H1 (cell line): ENCODE data around the gene RUFY4. TPM values are rescaled to one million over a fixed set of nuclear protein-coding genes. Genes with fewer than 3 reads are reported as not detected.

ENCODE experiments used
- CTCF ChIA-PET: fragments of 300-600 bp; sonication (Branson Sonifier 250); formaldehyde crosslinking; loops from one replicate; lab custom pipeline; 2021; ENCODE audit not compliant: partially characterized antibody; lab: Charles Lee
- POLR2A ChIA-PET: fragments of 300-600 bp; sonication (Branson Sonifier 250); formaldehyde crosslinking; loops from one replicate; lab custom pipeline; 2021; ENCODE audit warnings: inconsistent platforms; ENCODE audit not compliant: partially characterized antibody; lab: Charles Lee
- DNase-seq, 2 experiments: peaks; one replicate each; pipeline versions ENCODE4 v3.0.0 to v3.0.0-alpha.2; 2010 to 2022; ENCODE audit warnings: low spot score in 2 of 2, low read depth in 1 of 2, mixed read lengths in 1 of 2
- FAIRE-seq: peaks from 2 replicates; lab custom pipeline; 2011; peaks lifted over from hg19 to GRCh38; lab: Jason Lieb, UNC
- H2AFZ ChIP-seq: 2 replicates; pipeline ENCODE4 v1.8.1; 2012; ENCODE audit warnings: low read length, inconsistent platforms
- H2AK5ac ChIP-seq: 2 replicates; pipeline ENCODE4 v1.6.1; 2013; ENCODE audit warnings: low read depth, low read length
- H2BK120ac ChIP-seq: replicated peaks from 2 replicates; pipeline ENCODE3; 2013; ENCODE audit warnings: low read depth, low read length, inconsistent platforms
- H2BK12ac ChIP-seq: 2 replicates; pipeline ENCODE4 v1.6.1; 2013; ENCODE audit warnings: low read depth, low read length
- H2BK15ac ChIP-seq: 2 replicates; pipeline ENCODE4 v1.6.1; 2013; ENCODE audit warnings: low read length
- H2BK20ac ChIP-seq: 2 replicates; pipeline ENCODE4 v1.6.1; 2013; ENCODE audit warnings: low read length
- H2BK5ac ChIP-seq: 2 replicates; pipeline ENCODE4 v1.6.1; 2013; ENCODE audit warnings: low read depth, low read length
- H3K14ac ChIP-seq: 2 replicates; pipeline ENCODE4 v1.6.1; 2013; ENCODE audit warnings: inconsistent platforms; ENCODE audit not compliant: insufficient read length
- H3K18ac ChIP-seq: 2 replicates; pipeline ENCODE4 v1.6.1; 2013; ENCODE audit warnings: low read length; ENCODE audit errors: extremely low read depth
- H3K23ac ChIP-seq: 2 replicates; pipeline ENCODE4 v1.6.1; 2013; ENCODE audit warnings: inconsistent platforms; ENCODE audit not compliant: insufficient read length
- H3K23me2 ChIP-seq: 2 replicates; pipeline ENCODE4 v1.6.1; 2013; ENCODE audit warnings: low read depth, low read length
- H3K27ac ChIP-seq: 2 replicates; pipeline ENCODE4 v1.6.1; 2011; ENCODE audit warnings: low read depth, low read length, inconsistent platforms
- H3K27me3 ChIP-seq, 4 experiments: replicated peaks in 1 of 4; 1 replicate in 1 of 4; 2 replicates in 3 of 4; pipeline versions ENCODE4 v1.6.1 to v1.8.1; 2011 to 2013; ENCODE audit warnings: low read length in 3 of 4, mild to moderate bottlenecking in 3 of 4, inconsistent platforms in 2 of 4, mixed read lengths in 2 of 4, moderate library complexity in 1 of 4; ENCODE audit not compliant: control insufficient read depth in 3 of 4, insufficient read depth in 3 of 4; ENCODE audit errors: extremely low read depth in 1 of 4
- H3K36me3 ChIP-seq, 4 experiments: 2 replicates each; pipeline versions ENCODE4 v1.6.1 to v1.8.1; 2011 to 2013; ENCODE audit warnings: mild to moderate bottlenecking in 4 of 4, low read length in 3 of 4, moderate library complexity in 2 of 4, control low read depth in 1 of 4, inconsistent platforms in 1 of 4; ENCODE audit not compliant: insufficient read depth in 4 of 4, control insufficient read depth in 2 of 4
- H3K4ac ChIP-seq: replicated peaks from 2 replicates; pipeline ENCODE3; 2013; ENCODE audit warnings: low read length, low read depth, mixed read lengths, inconsistent platforms; ENCODE audit not compliant: insufficient read length
- H3K4me1 ChIP-seq, 4 experiments: replicated peaks in 1 of 4; 1 replicate in 1 of 4; 2 replicates in 3 of 4; pipeline versions ENCODE4 v1.6.1 to v1.8.1; 2011 to 2013; ENCODE audit warnings: low read length in 3 of 4, inconsistent platforms in 2 of 4, mixed read lengths in 1 of 4; ENCODE audit not compliant: insufficient read depth in 4 of 4, control insufficient read depth in 3 of 4
- H3K4me2 ChIP-seq, 2 experiments: 2 replicates each; pipeline versions ENCODE4 v1.6.1 to v1.8.1; 2011 to 2013; ENCODE audit warnings: low read depth in 2 of 2, low read length in 2 of 2, control low read depth in 1 of 2, inconsistent platforms in 1 of 2, mild to moderate bottlenecking in 1 of 2; ENCODE audit not compliant: insufficient read depth in 1 of 2
- H3K4me3 ChIP-seq, 4 experiments: fragments of 200-600, 300-600 bp in 1 of 4; sonication (generic), shearing (Covaris generic), sonication (Bioruptor Twin) in 1 of 4; 2 replicates each; pipeline versions ENCODE4 v1.5.1 to v1.8.1; 2011 to 2016; ENCODE audit warnings: low read length in 4 of 4, low read depth in 3 of 4, control low read depth in 2 of 4, inconsistent platforms in 2 of 4, mild to moderate bottlenecking in 2 of 4, mixed read lengths in 1 of 4, moderate library complexity in 1 of 4; ENCODE audit not compliant: insufficient read depth in 2 of 4; ENCODE audit errors: extremely low read depth in 1 of 4
- H3K56ac ChIP-seq: replicated peaks from 2 replicates; pipeline ENCODE3; 2013; ENCODE audit warnings: low read depth, mild to moderate bottlenecking, mixed read lengths, low read length, inconsistent platforms; ENCODE audit not compliant: insufficient read length
- H3K79me1 ChIP-seq: 2 replicates; pipeline ENCODE4 v1.6.1; 2013; ENCODE audit warnings: low read depth, low read length, control low read depth
- H3K79me2 ChIP-seq, 2 experiments: 2 replicates each; pipeline versions ENCODE4 v1.6.1 to v1.8.1; 2012 to 2013; ENCODE audit warnings: low read length in 2 of 2, mild to moderate bottlenecking in 2 of 2, inconsistent platforms in 1 of 2; ENCODE audit not compliant: insufficient read depth in 2 of 2, control insufficient read depth in 1 of 2
- H3K9ac ChIP-seq, 4 experiments: replicated peaks in 1 of 4; 1 replicate in 1 of 4; 2 replicates in 3 of 4; pipeline versions ENCODE4 v1.6.1 to v1.8.1; 2011 to 2013; ENCODE audit warnings: low read depth in 3 of 4, low read length in 3 of 4, control low read depth in 2 of 4, mild to moderate bottlenecking in 2 of 4, moderate library complexity in 2 of 4, inconsistent platforms in 1 of 4; ENCODE audit errors: extremely low read depth in 1 of 4
- H3K9me3 ChIP-seq, 2 experiments: 2 replicates each; pipeline versions ENCODE4 v1.6.1 to v1.8.1; 2012 to 2013; ENCODE audit warnings: mild to moderate bottlenecking in 2 of 2, moderate library complexity in 2 of 2, control low read depth in 1 of 2, inconsistent platforms in 1 of 2, low read depth in 1 of 2, low read length in 1 of 2, mixed read lengths in 1 of 2; ENCODE audit not compliant: insufficient read depth in 2 of 2
- H4K20me1 ChIP-seq, 2 experiments: replicated peaks in 1 of 2; 2 replicates each; pipeline versions ENCODE3 to v1.8.1; 2011 to 2013; ENCODE audit warnings: inconsistent platforms in 2 of 2, low read length in 2 of 2, mild to moderate bottlenecking in 1 of 2; ENCODE audit not compliant: insufficient read depth in 2 of 2, control insufficient read depth in 1 of 2
- H4K5ac ChIP-seq: 2 replicates; pipeline ENCODE4 v1.6.1; 2013; ENCODE audit warnings: low read length, low read depth, mixed read lengths, inconsistent platforms; ENCODE audit not compliant: insufficient read length
- H4K8ac ChIP-seq: 2 replicates; pipeline ENCODE4 v1.8.0; 2013; ENCODE audit warnings: mild to moderate bottlenecking, moderate library complexity, low read length, inconsistent platforms; ENCODE audit not compliant: insufficient read depth; ENCODE audit errors: extremely low read depth
- H4K91ac ChIP-seq: replicated peaks from 2 replicates; pipeline ENCODE3; 2013; ENCODE audit warnings: low read length, mixed read lengths, inconsistent platforms; ENCODE audit not compliant: insufficient read length
- ASH2L ChIP-seq: fragments of 200-600, 300-600 bp; sonication (generic); IDR thresholded peaks from one replicate; pipeline ENCODE4 v1.7.1; 2017; ENCODE audit warnings: low read length
- CHD2 ChIP-seq: IDR thresholded peaks from 2 replicates; pipeline ENCODE4 v1.6.1; 2012; ENCODE audit warnings: low read length, improper control_type of control experiment
- EP300 ChIP-seq, 2 experiments: IDR thresholded peaks; 1 replicate in 1 of 2; 2 replicates in 1 of 2; pipeline ENCODE4 v1.6.1; 2011 to 2012; ENCODE audit warnings: low read depth in 2 of 2, low read length in 2 of 2, mild to moderate bottlenecking in 2 of 2, borderline replicate concordance in 1 of 2, inconsistent platforms in 1 of 2, moderate library complexity in 1 of 2
- HDAC2 ChIP-seq, 2 experiments: fragments of 300-600 bp in 1 of 2; sonication (generic) in 1 of 2; IDR thresholded peaks; 2 replicates each; pipeline ENCODE4 v1.6.1; 2011 to 2012; ENCODE audit warnings: low read depth in 2 of 2, low read length in 2 of 2, mild to moderate bottlenecking in 2 of 2, moderate library complexity in 2 of 2, borderline replicate concordance in 1 of 2, inconsistent platforms in 1 of 2
- JUN ChIP-seq: IDR thresholded peaks from 2 replicates; pipeline ENCODE4 v1.6.1; 2011; ENCODE audit warnings: low read depth, mild to moderate bottlenecking, improper control_type of control experiment, low read length
- JUND ChIP-seq: IDR thresholded peaks from 2 replicates; pipeline ENCODE4 v1.6.1; 2011; ENCODE audit warnings: mild to moderate bottlenecking, improper control_type of control experiment, low read length
- MAX ChIP-seq: IDR thresholded peaks from 2 replicates; pipeline ENCODE4 v1.6.1; 2012; ENCODE audit warnings: inconsistent platforms
- RBBP5 ChIP-seq: IDR thresholded peaks from 2 replicates; pipeline ENCODE4 v1.7.1; 2012; ENCODE audit warnings: low read depth, mild to moderate bottlenecking, inconsistent platforms, low read length, moderate library complexity, borderline replicate concordance
- SRF ChIP-seq: IDR thresholded peaks from 2 replicates; pipeline ENCODE4 v1.6.1; 2011; ENCODE audit warnings: mild to moderate bottlenecking, low read depth, low read length, moderate library complexity
- TAF1 ChIP-seq: IDR thresholded peaks from 2 replicates; pipeline ENCODE4 v1.6.1; 2011; ENCODE audit warnings: mild to moderate bottlenecking, low read depth, low read length
- ZNF274 ChIP-seq: IDR thresholded peaks from 2 replicates; pipeline ENCODE4 v1.7.0; 2012; ENCODE audit warnings: low read length, borderline replicate concordance; ENCODE audit errors: extremely low read depth
- WGBS, 2 experiments: shearing (Covaris generic) in 1 of 2; methylation state at CpG; one replicate each; pipeline versions ENCODE4 v1.1.6 to v1.1.7; 2013 to 2015; ENCODE audit warnings: low lambda C conversion rate in 2 of 2, mixed read lengths in 2 of 2, inconsistent platforms in 1 of 2, low coverage in 1 of 2, missing lambda C conversion rate in 1 of 2; ENCODE audit not compliant: insufficient replicate concordance in 2 of 2, insufficient coverage in 1 of 2, insufficient read length in 1 of 2; ENCODE audit errors: extremely low coverage in 1 of 2, missing lambda C conversion rate in 1 of 2; 5-methylcytosine and 5-hydroxymethylcytosine counted together
- polyA plus RNA-seq, 7 experiments: library from polyadenylated mRNA; depleted of rRNA in 3 of 7; stranded (reverse) in 5 of 7; unstranded in 2 of 7; fragments of >200 nt in 5 of 7; fragments of 200-250 nt in 2 of 7; gene quantifications; 1 replicate in 5 of 7; 2 replicates in 1 of 7; 4 replicates in 1 of 7; pipeline versions ENCODE4 v1.2.1 to v1.2.3, GENCODE V29; 2011 to 2013; ENCODE audit warnings: missing spikeins in 2 of 7, mixed read lengths in 2 of 7
- total RNA-seq: library from RNA; stranded (reverse); fragmentation: NEBNext Ultra II Directional; extraction: Animal tissue kit (Norgen Biotek cat#: 25700); gene quantifications from 2 replicates; pipeline ENCODE4 v1.2.1, GENCODE V29; 2021
- TF ChIP-seq, protein P1 (sequence below): IDR thresholded peaks from 2 replicates; pipeline ENCODE4 v1.6.1; 2011; ENCODE audit warnings: low read depth, mild to moderate bottlenecking, low read length; ENCODE audit not compliant: insufficient read depth
- TF ChIP-seq, protein P2 (sequence below): IDR thresholded peaks from 2 replicates; pipeline ENCODE4 v1.6.1; 2011; ENCODE audit warnings: low read length, improper control_type of control experiment

Gene RUFY4
- total and polyA plus RNA-seq, 2 of the 8 experiments (the other 6 are each of a cell fraction or from before 2014, with no cell fraction given), result 0.32 to 0.38 TPM

- H4K20me1 ChIP-seq, result no peaks in the 10 kb centered on the region
- no peaks in the 10 kb centered on the region for H3K79me2 ChIP-seq
- ChIA-PET CTCF (no interaction called here), POLR2A (no interaction called here)
- no peak overlapping the region for H3K4me2 ChIP-seq
- no peaks in the 10 kb centered on the region; the same call in 1 of the 2 replicates for H3K23me2 ChIP-seq
- no peak overlapping the region for H2AFZ ChIP-seq
- no peaks in the 10 kb centered on the region for H3K9me3 ChIP-seq
- no peaks in the 10 kb centered on the region for H3K4me1 ChIP-seq
- H2BK5ac ChIP-seq, result no peak overlapping the region
- H3K27ac ChIP-seq, result no peak overlapping the region
- H4K5ac ChIP-seq, result no peak overlapping the region
- no peak overlapping the region for H2BK12ac ChIP-seq
- H2AK5ac ChIP-seq, result no peak overlapping the region
- H3K9ac ChIP-seq, result no peak overlapping the region
- no peak for FAIRE-seq
- H2BK120ac ChIP-seq, result no peak overlapping the region
- no peaks in the 10 kb centered on the region for H3K79me1 ChIP-seq
- H3K14ac ChIP-seq, result no peak overlapping the region
- no peak overlapping the region for H2BK15ac ChIP-seq
- H3K36me3 ChIP-seq, result no peaks in the 10 kb centered on the region
- H3K23ac ChIP-seq, result no peak overlapping the region
- no peak overlapping the region for H3K18ac ChIP-seq
- H4K8ac ChIP-seq, result no peak overlapping the region
- no peak overlapping the region for H2BK20ac ChIP-seq
- no peak overlapping the region for H3K4me3 ChIP-seq
- no peak overlapping the region for H4K91ac ChIP-seq
- no peak for DNase-seq
- no peak overlapping the region for H3K4ac ChIP-seq
- no peak overlapping the region for H3K56ac ChIP-seq
- no peaks in the 10 kb centered on the region for H3K27me3 ChIP-seq
- WGBS, 2 experiments, result 77% methylated on average over 3 of the region's 3 CpGs; no CpG with 5 or more reads in 1 of the 2 experiments
- TF ChIP-seq EP300 (IDR thresholded peaks at IDR 0.05; ENCODE audit: borderline replicate concordance in 1 of 2, low read depth in 2 of 2, low read length in 2 of 2) (no peak), ASH2L (no peak), SRF (no peak), CHD2 (no peak), ZNF274 (no peak), MAX (no peak), RBBP5 (no peak), TAF1 (no peak), JUN (no peak), JUND (no peak), HDAC2 (IDR thresholded peaks at IDR 0.05; ENCODE audit: borderline replicate concordance in 1 of 2, low read depth in 2 of 2, low read length in 2 of 2) (no peak)
- TF ChIP-seq, protein P1, sequence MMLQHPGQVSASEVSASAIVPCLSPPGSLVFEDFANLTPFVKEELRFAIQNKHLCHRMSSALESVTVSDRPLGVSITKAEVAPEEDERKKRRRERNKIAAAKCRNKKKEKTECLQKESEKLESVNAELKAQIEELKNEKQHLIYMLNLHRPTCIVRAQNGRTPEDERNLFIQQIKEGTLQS, result no peak
- TF ChIP-seq, protein P2, sequence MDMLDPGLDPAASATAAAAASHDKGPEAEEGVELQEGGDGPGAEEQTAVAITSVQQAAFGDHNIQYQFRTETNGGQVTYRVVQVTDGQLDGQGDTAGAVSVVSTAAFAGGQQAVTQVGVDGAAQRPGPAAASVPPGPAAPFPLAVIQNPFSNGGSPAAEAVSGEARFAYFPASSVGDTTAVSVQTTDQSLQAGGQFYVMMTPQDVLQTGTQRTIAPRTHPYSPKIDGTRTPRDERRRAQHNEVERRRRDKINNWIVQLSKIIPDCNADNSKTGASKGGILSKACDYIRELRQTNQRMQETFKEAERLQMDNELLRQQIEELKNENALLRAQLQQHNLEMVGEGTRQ, result no peak
Observed at GRCh38 chr2:218097975-218098374, 28.9 kb downstream of the RUFY4 start.
